C4-2B (cell line): ENCODE data around the gene GPS1.

ENCODE experiments used
- ZFX ChIP-seq: fragments of 450-650 bp; IDR thresholded peaks from 2 replicates; pipeline ENCODE4 v1.6.1; 2017
- TF ChIP-seq, protein P1 (sequence below): fragments of 450-650 bp; conservative IDR thresholded peaks from 2 replicates; pipeline ENCODE4 v1.5.1; 2017; ENCODE audit warnings: mild to moderate bottlenecking

DNA sequence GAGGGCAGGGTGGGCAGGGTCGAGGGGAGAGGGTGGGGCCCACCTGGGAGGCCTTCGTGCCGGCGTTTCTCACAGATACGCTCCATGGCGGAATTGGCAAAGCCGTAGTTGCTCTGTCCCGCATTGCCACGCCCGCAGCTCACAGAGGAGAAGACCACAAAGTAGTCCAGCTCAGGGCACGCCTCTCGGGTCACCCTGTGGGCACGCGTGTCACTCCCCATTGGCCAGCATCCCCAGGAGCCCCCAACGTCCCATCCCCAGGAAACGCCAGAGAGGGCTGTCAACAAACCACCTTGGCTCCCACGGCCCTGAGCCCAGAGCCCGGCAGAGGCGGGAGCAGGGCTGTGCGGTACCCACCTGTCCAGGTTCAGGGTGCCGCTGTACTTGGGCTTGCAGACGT is 30.3 kb downstream of the GPS1 start:
- TF ChIP-seq, protein P1, sequence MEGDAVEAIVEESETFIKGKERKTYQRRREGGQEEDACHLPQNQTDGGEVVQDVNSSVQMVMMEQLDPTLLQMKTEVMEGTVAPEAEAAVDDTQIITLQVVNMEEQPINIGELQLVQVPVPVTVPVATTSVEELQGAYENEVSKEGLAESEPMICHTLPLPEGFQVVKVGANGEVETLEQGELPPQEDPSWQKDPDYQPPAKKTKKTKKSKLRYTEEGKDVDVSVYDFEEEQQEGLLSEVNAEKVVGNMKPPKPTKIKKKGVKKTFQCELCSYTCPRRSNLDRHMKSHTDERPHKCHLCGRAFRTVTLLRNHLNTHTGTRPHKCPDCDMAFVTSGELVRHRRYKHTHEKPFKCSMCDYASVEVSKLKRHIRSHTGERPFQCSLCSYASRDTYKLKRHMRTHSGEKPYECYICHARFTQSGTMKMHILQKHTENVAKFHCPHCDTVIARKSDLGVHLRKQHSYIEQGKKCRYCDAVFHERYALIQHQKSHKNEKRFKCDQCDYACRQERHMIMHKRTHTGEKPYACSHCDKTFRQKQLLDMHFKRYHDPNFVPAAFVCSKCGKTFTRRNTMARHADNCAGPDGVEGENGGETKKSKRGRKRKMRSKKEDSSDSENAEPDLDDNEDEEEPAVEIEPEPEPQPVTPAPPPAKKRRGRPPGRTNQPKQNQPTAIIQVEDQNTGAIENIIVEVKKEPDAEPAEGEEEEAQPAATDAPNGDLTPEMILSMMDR = no peak
- TF ChIP-seq ZFX = no peak
